Colonic mucosa (tissue), 4 donors: ENCODE results near the gene CTXND1. TPM values are rescaled to one million over a fixed set of nuclear protein-coding genes. Genes with fewer than 3 reads are reported as not detected.

Experiments
- DNase-seq: peaks from one replicate; pipeline ENCODE4 v3.0.0-alpha.2; 2020
- H3K27ac ChIP-seq: fragments of 200-600 bp; one replicate; pipeline ENCODE4 v1.8.0; 2021
- H3K27me3 ChIP-seq: fragments of 200-600 bp; one replicate; pipeline ENCODE4 v1.8.0; 2021
- H3K36me3 ChIP-seq: fragments of 200-600 bp; one replicate; pipeline ENCODE4 v1.8.0; 2021
- H3K4me1 ChIP-seq: fragments of 200-600 bp; one replicate; pipeline ENCODE4 v1.8.0; 2021; ENCODE audit warnings: mild to moderate bottlenecking
- H3K4me3 ChIP-seq: fragments of 200-600 bp; one replicate; pipeline ENCODE4 v1.8.0; 2021
- H3K9ac ChIP-seq, 2 donors: one replicate each; pipeline ENCODE4 v1.7.0; 2013; ENCODE audit warnings: control low read depth in 2 of 2, low read depth in 2 of 2, low read length in 2 of 2
- H3K9me3 ChIP-seq: fragments of 200-600 bp; one replicate; pipeline ENCODE4 v1.8.0; 2021
- intact Hi-C: fragments of 100-400 bp; cut with DNase I; formaldehyde crosslinking; loops from one replicate; pipeline ENCODE4 v1.14.1; 2022
- total RNA-seq, 2 donors: library from RNA; stranded (reverse); fragmentation: NEBNext Ultra II Directional in 1 of 2; extraction: Animal tissue kit (Norgen Biotek cat#: 25700) in 1 of 2; gene quantifications; one replicate each; pipeline ENCODE4 v1.2.1, GENCODE V29; 2021
- TF ChIP-seq, protein P1 (sequence below): fragments of 200-600 bp; IDR thresholded peaks from one replicate; pipeline ENCODE4 v1.8.0; 2022; ENCODE audit warnings: antibody characterized with exemption, mild to moderate bottlenecking
- donor health status: healthy.
- donor health status: DM: no; HTN: no; CAD: no.
- donor health status: DM: no; HTN: no; CAD: no.

The CTXND1 gene
- total RNA-seq, 2 donors from 2014 or later: 0.11 to 0.12 TPM

GRCh38 chr15:80274996-80275395 lies 23.0 kb upstream of the CTXND1 start:
- TF ChIP-seq, protein P1, sequence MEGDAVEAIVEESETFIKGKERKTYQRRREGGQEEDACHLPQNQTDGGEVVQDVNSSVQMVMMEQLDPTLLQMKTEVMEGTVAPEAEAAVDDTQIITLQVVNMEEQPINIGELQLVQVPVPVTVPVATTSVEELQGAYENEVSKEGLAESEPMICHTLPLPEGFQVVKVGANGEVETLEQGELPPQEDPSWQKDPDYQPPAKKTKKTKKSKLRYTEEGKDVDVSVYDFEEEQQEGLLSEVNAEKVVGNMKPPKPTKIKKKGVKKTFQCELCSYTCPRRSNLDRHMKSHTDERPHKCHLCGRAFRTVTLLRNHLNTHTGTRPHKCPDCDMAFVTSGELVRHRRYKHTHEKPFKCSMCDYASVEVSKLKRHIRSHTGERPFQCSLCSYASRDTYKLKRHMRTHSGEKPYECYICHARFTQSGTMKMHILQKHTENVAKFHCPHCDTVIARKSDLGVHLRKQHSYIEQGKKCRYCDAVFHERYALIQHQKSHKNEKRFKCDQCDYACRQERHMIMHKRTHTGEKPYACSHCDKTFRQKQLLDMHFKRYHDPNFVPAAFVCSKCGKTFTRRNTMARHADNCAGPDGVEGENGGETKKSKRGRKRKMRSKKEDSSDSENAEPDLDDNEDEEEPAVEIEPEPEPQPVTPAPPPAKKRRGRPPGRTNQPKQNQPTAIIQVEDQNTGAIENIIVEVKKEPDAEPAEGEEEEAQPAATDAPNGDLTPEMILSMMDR: no peak
- intact Hi-C loops: no loop called here
- Histone ChIP-seq H3K4me3 (no peak overlapping the region), H3K27ac (no peak overlapping the region), H3K9ac (no peak overlapping the region), H3K36me3 (no peaks in the 10 kb centered on the region), H3K4me1 (no peaks in the 10 kb centered on the region), H3K27me3 (no peaks in the 10 kb centered on the region), H3K9me3 (no peaks in the 10 kb centered on the region)
- no peak for DNase-seq

GRCh38 chr15:80274554-80274953 lies 22.5 kb upstream of the CTXND1 start:
- H3K9ac ChIP-seq: no peak overlapping the region
- intact Hi-C loops: no loop called here
- H3K9me3 ChIP-seq: no peaks in the 10 kb centered on the region
- no peaks in the 10 kb centered on the region for H3K27me3 ChIP-seq
- no peak for DNase-seq
- H3K27ac ChIP-seq: no peak overlapping the region
- no peak overlapping the region for H3K4me3 ChIP-seq
- no peaks in the 10 kb centered on the region for H3K4me1 ChIP-seq
- TF ChIP-seq, protein P1: no peak
- no peaks in the 10 kb centered on the region for H3K36me3 ChIP-seq

DNA sequence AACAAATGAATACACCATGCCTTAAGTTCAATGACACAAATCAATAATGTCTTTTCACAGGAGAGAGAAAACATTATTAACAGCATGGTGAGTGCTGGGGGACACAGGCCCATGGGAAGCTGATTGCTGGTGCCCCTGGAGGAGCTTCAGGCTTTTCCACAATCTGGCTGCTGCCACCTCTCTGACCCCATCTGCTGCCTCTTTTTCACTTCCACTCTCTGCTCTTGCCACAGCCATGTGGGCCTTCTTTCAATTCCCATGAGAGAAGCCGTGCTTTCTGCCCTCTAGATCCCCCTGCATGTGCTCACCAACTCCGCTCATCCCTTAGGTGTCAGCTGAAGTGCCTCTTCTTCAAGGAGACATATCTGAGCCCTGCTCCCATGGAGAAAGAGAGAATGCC lies 21.0 kb upstream of the CTXND1 start:
- Histone ChIP-seq H3K9ac (no peak overlapping the region), H3K4me1 (no peaks in the 10 kb centered on the region), H3K27ac (no peak overlapping the region), H3K4me3 (no peak overlapping the region), H3K27me3 (no peaks in the 10 kb centered on the region), H3K9me3 (no peaks in the 10 kb centered on the region), H3K36me3 (no peaks in the 10 kb centered on the region)
- DNase-seq: no peak
- TF ChIP-seq, protein P1: no peak
- intact Hi-C loops: no loop called here

DNA sequence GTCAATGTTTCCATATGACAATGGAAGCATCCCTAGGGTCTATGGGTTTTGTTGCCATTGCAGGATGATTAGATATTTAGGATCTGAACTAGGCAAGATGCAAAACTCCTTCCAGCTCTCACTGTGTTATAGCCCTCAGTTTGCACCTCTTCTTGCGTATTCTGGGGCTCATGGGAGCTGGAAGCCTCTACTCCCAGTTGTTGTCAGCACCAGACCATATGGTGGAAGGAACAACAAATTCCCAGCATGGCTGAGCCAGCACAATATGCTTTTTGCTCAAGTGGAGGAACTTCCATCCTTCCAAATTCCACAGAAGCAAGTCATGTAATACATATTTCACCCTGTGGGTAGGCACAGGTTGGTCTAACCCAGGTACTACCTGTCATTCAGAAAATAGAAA lies 18.5 kb upstream of the CTXND1 start:
- TF ChIP-seq, protein P1: no peak
- no peaks in the 10 kb centered on the region for H3K27me3 ChIP-seq
- no peak overlapping the region for H3K4me3 ChIP-seq
- no peaks in the 10 kb centered on the region for H3K4me1 ChIP-seq
- H3K36me3 ChIP-seq: no peaks in the 10 kb centered on the region
- intact Hi-C loops: no loop called here
- no peak overlapping the region for H3K9ac ChIP-seq
- no peak overlapping the region for H3K27ac ChIP-seq
- H3K9me3 ChIP-seq: no peaks in the 10 kb centered on the region
- DNase-seq: no peak

DNA sequence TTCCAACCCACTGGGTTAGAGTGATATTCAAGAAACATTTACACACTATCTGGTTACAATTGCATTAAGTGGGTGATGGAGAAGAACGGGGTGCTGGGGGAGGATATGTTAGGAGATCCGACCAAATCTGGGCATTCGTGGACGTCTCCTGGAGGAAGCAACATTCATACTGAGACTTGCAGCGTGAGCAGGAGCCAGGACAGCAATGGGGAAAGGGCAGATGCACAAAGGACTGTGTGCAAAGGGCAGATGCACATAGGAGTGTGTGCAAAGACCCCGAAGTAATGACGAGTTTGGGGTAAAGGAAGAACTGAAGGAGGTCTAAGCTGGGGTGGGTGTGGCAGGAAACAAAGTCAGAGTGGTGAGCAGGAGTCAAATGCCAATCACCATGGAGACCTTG lies 16.1 kb upstream of the CTXND1 start:
- no peaks in the 10 kb centered on the region for H3K27me3 ChIP-seq
- H3K9me3 ChIP-seq: no peaks in the 10 kb centered on the region
- DNase-seq: no peak
- H3K36me3 ChIP-seq: no peaks in the 10 kb centered on the region
- TF ChIP-seq, protein P1: no peak
- no peak overlapping the region for H3K9ac ChIP-seq
- intact Hi-C loops: no loop called here
- no peak overlapping the region for H3K4me3 ChIP-seq
- no peaks in the 10 kb centered on the region for H3K4me1 ChIP-seq
- no peak overlapping the region for H3K27ac ChIP-seq

GRCh38 chr15:80267658-80268057 lies 15.6 kb upstream of the CTXND1 start:
- intact Hi-C loops: no loop called here
- H3K4me1 ChIP-seq: no peaks in the 10 kb centered on the region
- DNase-seq: no peak
- H3K9ac ChIP-seq: no peak overlapping the region
- H3K27me3 ChIP-seq: no peaks in the 10 kb centered on the region
- TF ChIP-seq, protein P1: no peak
- no peaks in the 10 kb centered on the region for H3K9me3 ChIP-seq
- no peak overlapping the region for H3K27ac ChIP-seq
- no peaks in the 10 kb centered on the region for H3K36me3 ChIP-seq
- H3K4me3 ChIP-seq: no peak overlapping the region
